ENCODE measurements around the gene DHRS7B. TPM values are rescaled to one million over a fixed set of nuclear protein-coding genes. Genes with fewer than 3 reads are reported as not detected.

DHRS7B gene
- total RNA-seq, 1 donor from 2014 or later: 8.3 TPM

- H3K27me3 Mint-ChIP-seq (ENCODE audit: unreplicated experiment): peaks cover 4% of the 10 kb centered on the region
- H3K27ac Mint-ChIP-seq (ENCODE audit: unreplicated experiment): no peak overlapping the region
- H3K4me3 Mint-ChIP-seq (ENCODE audit: unreplicated experiment): no peak overlapping the region
- no peak for DNase-seq
- TF ChIP-seq, protein P1, sequence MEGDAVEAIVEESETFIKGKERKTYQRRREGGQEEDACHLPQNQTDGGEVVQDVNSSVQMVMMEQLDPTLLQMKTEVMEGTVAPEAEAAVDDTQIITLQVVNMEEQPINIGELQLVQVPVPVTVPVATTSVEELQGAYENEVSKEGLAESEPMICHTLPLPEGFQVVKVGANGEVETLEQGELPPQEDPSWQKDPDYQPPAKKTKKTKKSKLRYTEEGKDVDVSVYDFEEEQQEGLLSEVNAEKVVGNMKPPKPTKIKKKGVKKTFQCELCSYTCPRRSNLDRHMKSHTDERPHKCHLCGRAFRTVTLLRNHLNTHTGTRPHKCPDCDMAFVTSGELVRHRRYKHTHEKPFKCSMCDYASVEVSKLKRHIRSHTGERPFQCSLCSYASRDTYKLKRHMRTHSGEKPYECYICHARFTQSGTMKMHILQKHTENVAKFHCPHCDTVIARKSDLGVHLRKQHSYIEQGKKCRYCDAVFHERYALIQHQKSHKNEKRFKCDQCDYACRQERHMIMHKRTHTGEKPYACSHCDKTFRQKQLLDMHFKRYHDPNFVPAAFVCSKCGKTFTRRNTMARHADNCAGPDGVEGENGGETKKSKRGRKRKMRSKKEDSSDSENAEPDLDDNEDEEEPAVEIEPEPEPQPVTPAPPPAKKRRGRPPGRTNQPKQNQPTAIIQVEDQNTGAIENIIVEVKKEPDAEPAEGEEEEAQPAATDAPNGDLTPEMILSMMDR (IDR thresholded peaks at IDR 0.05; ENCODE audit: partially characterized antibody, unreplicated experiment): no peak
- peaks cover 3% of the 10 kb centered on the region for H3K4me1 Mint-ChIP-seq (ENCODE audit: low read depth, unreplicated experiment)
- H3K9me3 Mint-ChIP-seq (ENCODE audit: unreplicated experiment): peaks cover 2% of the 10 kb centered on the region
- H3K36me3 Mint-ChIP-seq (ENCODE audit: unreplicated experiment): peaks cover 9% of the 10 kb centered on the region
These were observed 44.7 kb downstream of the DHRS7B start for GRCh38 chr17:21171309-21171922.

DNA sequence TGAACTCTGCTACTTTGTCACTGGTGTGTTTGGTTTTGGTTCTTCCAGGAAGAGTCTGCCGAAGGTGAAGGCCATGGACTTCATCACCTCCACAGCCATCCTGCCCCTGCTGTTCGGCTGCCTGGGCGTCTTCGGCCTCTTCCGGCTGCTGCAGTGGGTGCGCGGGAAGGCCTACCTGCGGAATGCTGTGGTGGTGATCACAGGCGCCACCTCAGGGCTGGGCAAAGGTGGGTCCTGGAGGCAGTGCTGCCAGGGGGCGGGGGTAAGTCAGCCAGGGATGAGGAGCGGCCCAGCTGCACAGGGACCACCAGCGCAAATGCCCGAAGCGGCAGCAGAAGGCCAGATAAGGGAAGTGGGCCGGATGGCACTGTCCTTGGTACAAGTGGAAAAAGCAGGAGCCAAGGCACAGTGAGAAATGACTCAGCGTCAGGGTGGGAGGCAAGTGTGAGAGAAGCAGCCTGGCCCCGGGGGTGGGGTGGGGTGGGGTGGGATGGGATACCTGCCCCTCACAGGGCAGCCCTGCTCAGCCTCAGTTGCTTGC, 45.3 kb downstream of the DHRS7B start:
- TF ChIP-seq, protein P1 (IDR thresholded peaks at IDR 0.05; ENCODE audit: partially characterized antibody, unreplicated experiment): no peak
- no peak overlapping the region for H3K27ac Mint-ChIP-seq (ENCODE audit: unreplicated experiment)
- no peak overlapping the region for H3K4me3 Mint-ChIP-seq (ENCODE audit: unreplicated experiment)
- H3K36me3 Mint-ChIP-seq (ENCODE audit: unreplicated experiment): peaks cover 9% of the 10 kb centered on the region
- H3K27me3 Mint-ChIP-seq (ENCODE audit: unreplicated experiment): peaks cover 4% of the 10 kb centered on the region
- peaks cover 3% of the 10 kb centered on the region for H3K4me1 Mint-ChIP-seq (ENCODE audit: low read depth, unreplicated experiment)
- peaks cover 2% of the 10 kb centered on the region for H3K9me3 Mint-ChIP-seq (ENCODE audit: unreplicated experiment)
- no peak for DNase-seq

DNA sequence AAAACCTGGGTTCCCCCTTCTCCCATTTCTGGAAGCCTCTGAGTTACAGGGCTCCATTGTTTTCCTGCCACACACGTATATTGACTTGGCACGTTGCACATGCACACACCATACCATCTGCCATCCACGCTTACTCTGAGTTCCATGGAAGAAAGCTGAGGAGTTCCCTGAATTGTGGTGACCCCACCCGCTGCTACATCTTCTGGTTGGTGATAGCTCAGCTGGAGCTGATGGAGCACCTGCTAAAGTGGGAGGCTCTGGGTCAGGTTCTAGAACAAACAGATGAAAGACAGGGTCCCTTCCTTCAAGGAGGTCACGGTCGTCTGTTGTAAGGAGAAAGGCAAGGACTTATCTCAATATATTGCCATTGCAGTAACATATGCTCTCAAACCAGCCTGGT, 46.1 kb downstream of the DHRS7B start:
- Mint-ChIP-seq H3K27ac (ENCODE audit: unreplicated experiment) (no peak overlapping the region), H3K4me3 (ENCODE audit: unreplicated experiment) (no peak overlapping the region), H3K27me3 (ENCODE audit: unreplicated experiment) (peaks cover 4% of the 10 kb centered on the region), H3K36me3 (ENCODE audit: unreplicated experiment) (peaks cover 9% of the 10 kb centered on the region), H3K4me1 (ENCODE audit: low read depth, unreplicated experiment) (peaks cover 3% of the 10 kb centered on the region), H3K9me3 (ENCODE audit: unreplicated experiment) (peaks cover 2% of the 10 kb centered on the region)
- TF ChIP-seq, protein P1 (IDR thresholded peaks at IDR 0.05; ENCODE audit: partially characterized antibody, unreplicated experiment): no peak
- DNase-seq: no peak

DNA sequence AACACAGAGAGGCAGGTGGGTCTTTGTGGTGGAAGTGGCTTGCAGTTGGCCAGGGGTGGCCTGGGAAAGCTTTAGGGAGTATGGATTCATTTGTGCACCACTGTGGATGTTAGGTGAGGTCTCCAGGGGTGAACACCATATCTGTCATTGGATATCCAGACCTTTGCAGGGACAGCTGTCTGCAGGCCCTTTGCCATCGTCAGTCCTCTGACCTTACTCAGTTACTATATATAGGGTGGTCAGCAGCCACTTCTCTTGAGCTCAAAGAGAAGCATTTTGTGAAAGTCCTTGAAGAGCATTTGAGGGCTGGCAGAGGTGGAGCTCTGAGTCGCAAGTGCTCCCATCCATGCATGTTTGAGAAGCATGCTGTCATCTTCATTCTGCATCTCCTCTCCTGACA, 46.8 kb downstream of the DHRS7B start:
- Mint-ChIP-seq H3K36me3 (ENCODE audit: unreplicated experiment) (peaks cover 9% of the 10 kb centered on the region), H3K9me3 (ENCODE audit: unreplicated experiment) (peaks cover 2% of the 10 kb centered on the region), H3K4me1 (ENCODE audit: low read depth, unreplicated experiment) (peaks cover 3% of the 10 kb centered on the region), H3K4me3 (ENCODE audit: unreplicated experiment) (no peak overlapping the region), H3K27ac (ENCODE audit: unreplicated experiment) (no peak overlapping the region), H3K27me3 (ENCODE audit: unreplicated experiment) (peaks cover 4% of the 10 kb centered on the region)
- TF ChIP-seq, protein P1 (IDR thresholded peaks at IDR 0.05; ENCODE audit: partially characterized antibody, unreplicated experiment): no peak
- DNase-seq: no peak

- Mint-ChIP-seq H3K9me3 (ENCODE audit: unreplicated experiment) (peaks cover 2% of the 10 kb centered on the region), H3K36me3 (ENCODE audit: unreplicated experiment) (peaks cover 9% of the 10 kb centered on the region), H3K27ac (ENCODE audit: unreplicated experiment) (no peak overlapping the region), H3K4me3 (ENCODE audit: unreplicated experiment) (no peak overlapping the region), H3K27me3 (ENCODE audit: unreplicated experiment) (peaks cover 4% of the 10 kb centered on the region), H3K4me1 (ENCODE audit: low read depth, unreplicated experiment) (peaks cover 3% of the 10 kb centered on the region)
- TF ChIP-seq, protein P1 (IDR thresholded peaks at IDR 0.05; ENCODE audit: partially characterized antibody, unreplicated experiment): no peak
- DNase-seq: no peak
These were observed 47.4 kb downstream of the DHRS7B start for GRCh38 chr17:21174186-21174585.

Measured in glutamatergic neuron (in vitro differentiated cells).